Left lung (tissue), 10 donors: ENCODE results near the gene EZR. TPM values are rescaled to one million over a fixed set of nuclear protein-coding genes. Genes with fewer than 3 reads are reported as not detected.

Experiments used
- ATAC-seq: fragments of 200-7000 bp; cut with Tn5 transposase; one replicate; pipeline ENCODE4 v1.9.1; 2020; ENCODE audit warnings: moderate library complexity
- DNase-seq, 4 donors: peaks; one replicate each; pipeline ENCODE4 v3.0.0-alpha.2; 2013 to 2020
- H3K27ac ChIP-seq, 2 donors: fragments of 200-600 bp; sonication (generic) in 1 of 2; one replicate each; pipeline versions ENCODE4 v1.5.0 to v1.8.0; 2020 to 2021
- H3K27me3 ChIP-seq, 2 donors: fragments of 200-600 bp; sonication (generic) in 1 of 2; one replicate each; pipeline versions ENCODE4 v1.5.0 to v1.8.0; 2020 to 2021
- H3K36me3 ChIP-seq, 2 donors: fragments of 200-600 bp; sonication (generic) in 1 of 2; one replicate each; pipeline versions ENCODE4 v1.5.0 to v1.8.0; 2020 to 2021
- H3K4me1 ChIP-seq, 2 donors: fragments of 200-600 bp; one replicate each; pipeline ENCODE4 v1.8.0; 2021
- H3K4me3 ChIP-seq, 2 donors: fragments of 200-600 bp; sonication (generic) in 1 of 2; one replicate each; pipeline versions ENCODE4 v1.5.0 to v1.8.0; 2020 to 2021; ENCODE audit warnings: mild to moderate bottlenecking in 1 of 2
- H3K9me3 ChIP-seq, 2 donors: fragments of 200-600 bp; sonication (generic) in 1 of 2; one replicate each; pipeline versions ENCODE4 v1.5.0 to v1.8.0; 2020 to 2021
- intact Hi-C, 2 donors: fragments of 100-400 bp; cut with DNase I; formaldehyde crosslinking; loops; one replicate each; pipeline versions ENCODE4 v1.11.2 to v1.14.2; 2022
- polyA plus RNA-seq, 6 donors: library from polyadenylated mRNA; unstranded; fragments of 120-200 nt; gene quantifications; one replicate each; pipeline ENCODE4 v1.2.1, GENCODE V29; 2013; ENCODE audit not compliant: insufficient read length in 6 of 6
- total RNA-seq, 2 donors: library from RNA; stranded (reverse); fragmentation: NEBNext Ultra II Directional; extraction: Animal tissue kit (Norgen Biotek cat#: 25700); gene quantifications; one replicate each; pipeline ENCODE4 v1.2.1, GENCODE V29; 2021
- TF ChIP-seq, protein P1 (sequence below), 2 donors: fragments of 200-600 bp; sonication (generic) in 1 of 2; IDR thresholded peaks; one replicate each; pipeline versions ENCODE4 v1.5.0 to v1.8.0; 2021; ENCODE audit warnings: antibody characterized with exemption in 2 of 2
- donor health status: DM: no; HTN: yes; CAD: no.
- donor health status: DM: no; HTN: no; CAD: no.

EZR gene
- total and polyA plus RNA-seq, 8 donors, result 140 to 328 (median 161) TPM

DNA sequence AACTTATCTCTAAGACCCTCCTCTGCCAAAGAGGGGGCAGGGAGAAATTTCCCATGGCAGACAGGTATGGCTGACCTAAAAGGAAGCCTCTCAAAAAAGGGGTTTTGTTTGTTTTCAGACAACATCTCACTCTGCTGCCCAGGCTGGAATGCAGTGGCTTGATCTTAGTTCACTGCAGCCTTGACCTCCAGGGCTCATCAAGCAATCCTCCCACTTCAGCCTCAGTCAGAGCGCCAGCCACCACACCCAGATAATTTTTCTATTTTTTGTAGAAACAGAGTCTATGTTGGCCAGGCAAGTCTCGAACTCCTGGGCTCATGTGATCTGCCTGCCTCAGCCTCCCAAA is 3.8 kb downstream of the EZR start:
- H3K27ac ChIP-seq, result peak overlapping the region; percentile 11 to 98
- H3K9me3 ChIP-seq, result no peaks in the 10 kb centered on the region
- no peak for DNase-seq
- H3K36me3 ChIP-seq, result peaks cover 0 to 13% of the 10 kb centered on the region in 2 donors
- H3K27me3 ChIP-seq, result no peaks in the 10 kb centered on the region
- peaks cover 27 to 70% of the 10 kb centered on the region in 2 donors for H3K4me1 ChIP-seq
- no peak for ATAC-seq
- TF ChIP-seq, protein P1, sequence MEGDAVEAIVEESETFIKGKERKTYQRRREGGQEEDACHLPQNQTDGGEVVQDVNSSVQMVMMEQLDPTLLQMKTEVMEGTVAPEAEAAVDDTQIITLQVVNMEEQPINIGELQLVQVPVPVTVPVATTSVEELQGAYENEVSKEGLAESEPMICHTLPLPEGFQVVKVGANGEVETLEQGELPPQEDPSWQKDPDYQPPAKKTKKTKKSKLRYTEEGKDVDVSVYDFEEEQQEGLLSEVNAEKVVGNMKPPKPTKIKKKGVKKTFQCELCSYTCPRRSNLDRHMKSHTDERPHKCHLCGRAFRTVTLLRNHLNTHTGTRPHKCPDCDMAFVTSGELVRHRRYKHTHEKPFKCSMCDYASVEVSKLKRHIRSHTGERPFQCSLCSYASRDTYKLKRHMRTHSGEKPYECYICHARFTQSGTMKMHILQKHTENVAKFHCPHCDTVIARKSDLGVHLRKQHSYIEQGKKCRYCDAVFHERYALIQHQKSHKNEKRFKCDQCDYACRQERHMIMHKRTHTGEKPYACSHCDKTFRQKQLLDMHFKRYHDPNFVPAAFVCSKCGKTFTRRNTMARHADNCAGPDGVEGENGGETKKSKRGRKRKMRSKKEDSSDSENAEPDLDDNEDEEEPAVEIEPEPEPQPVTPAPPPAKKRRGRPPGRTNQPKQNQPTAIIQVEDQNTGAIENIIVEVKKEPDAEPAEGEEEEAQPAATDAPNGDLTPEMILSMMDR (IDR thresholded peaks at IDR 0.05), result no peak
- intact Hi-C loops, result no loop called here
- H3K4me3 ChIP-seq, result peak overlapping the region; percentile 80 to 86

DNA sequence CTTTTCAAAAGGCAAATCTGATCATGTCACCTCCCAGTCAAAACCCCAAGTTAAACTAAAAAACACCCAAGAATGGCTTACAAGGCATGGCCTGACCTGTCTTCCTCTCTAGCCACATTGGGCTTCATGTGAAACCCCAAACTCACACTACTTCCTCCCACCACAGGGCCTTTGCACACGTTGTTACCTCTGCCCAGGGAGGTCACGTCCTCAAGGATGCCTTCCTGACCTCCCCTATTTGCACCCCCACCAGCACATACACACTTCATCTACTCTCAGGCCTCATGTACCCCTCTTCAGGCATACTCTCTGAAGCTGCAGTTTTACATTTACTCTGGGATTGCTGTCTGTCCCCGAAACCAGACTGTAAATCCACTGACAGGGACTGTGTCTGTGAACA is 6.1 kb downstream of the EZR start:
- ATAC-seq, result no peak
- TF ChIP-seq, protein P1 (IDR thresholded peaks at IDR 0.05), result no peak
- Histone ChIP-seq H3K36me3 (peaks cover 0 to 20% of the 10 kb centered on the region in 2 donors), H3K27ac (no peak overlapping the region), H3K27me3 (no peaks in the 10 kb centered on the region), H3K4me1 (peaks cover 41 to 93% of the 10 kb centered on the region in 2 donors), H3K9me3 (no peaks in the 10 kb centered on the region), H3K4me3 (peak overlapping the region in 1 of 2 donors; percentile 86)
- DNase-seq, result no peak
- intact Hi-C loops, result no loop called here

DNA sequence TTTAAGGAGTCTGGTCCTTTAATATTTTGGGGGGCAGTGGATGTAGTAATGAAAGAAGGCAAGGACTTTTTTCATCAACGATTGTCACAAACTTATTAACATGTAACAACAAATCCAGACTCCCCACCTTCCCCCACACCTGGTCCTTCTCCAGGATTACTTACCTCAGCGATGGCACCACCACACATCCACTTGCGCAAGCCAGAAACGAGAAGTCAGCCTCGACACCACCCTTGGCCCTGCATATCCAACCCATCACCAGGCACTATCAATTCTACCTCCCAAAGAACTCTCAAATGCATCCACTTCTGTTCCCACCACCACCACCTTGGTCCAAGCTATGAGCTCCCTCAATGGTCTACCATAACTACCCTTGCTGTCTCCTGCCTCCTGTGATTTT is 6.6 kb downstream of the EZR start:
- peaks cover 0 to 24% of the 10 kb centered on the region in 2 donors for H3K36me3 ChIP-seq
- TF ChIP-seq, protein P1 (IDR thresholded peaks at IDR 0.05), result no peak
- DNase-seq (no peak), ATAC-seq (no peak)
- peaks cover 41 to 93% of the 10 kb centered on the region in 2 donors for H3K4me1 ChIP-seq
- H3K27ac ChIP-seq, result no peak overlapping the region
- intact Hi-C loops, result no loop called here
- H3K9me3 ChIP-seq, result no peaks in the 10 kb centered on the region
- no peaks in the 10 kb centered on the region for H3K27me3 ChIP-seq
- no peak overlapping the region for H3K4me3 ChIP-seq

DNA sequence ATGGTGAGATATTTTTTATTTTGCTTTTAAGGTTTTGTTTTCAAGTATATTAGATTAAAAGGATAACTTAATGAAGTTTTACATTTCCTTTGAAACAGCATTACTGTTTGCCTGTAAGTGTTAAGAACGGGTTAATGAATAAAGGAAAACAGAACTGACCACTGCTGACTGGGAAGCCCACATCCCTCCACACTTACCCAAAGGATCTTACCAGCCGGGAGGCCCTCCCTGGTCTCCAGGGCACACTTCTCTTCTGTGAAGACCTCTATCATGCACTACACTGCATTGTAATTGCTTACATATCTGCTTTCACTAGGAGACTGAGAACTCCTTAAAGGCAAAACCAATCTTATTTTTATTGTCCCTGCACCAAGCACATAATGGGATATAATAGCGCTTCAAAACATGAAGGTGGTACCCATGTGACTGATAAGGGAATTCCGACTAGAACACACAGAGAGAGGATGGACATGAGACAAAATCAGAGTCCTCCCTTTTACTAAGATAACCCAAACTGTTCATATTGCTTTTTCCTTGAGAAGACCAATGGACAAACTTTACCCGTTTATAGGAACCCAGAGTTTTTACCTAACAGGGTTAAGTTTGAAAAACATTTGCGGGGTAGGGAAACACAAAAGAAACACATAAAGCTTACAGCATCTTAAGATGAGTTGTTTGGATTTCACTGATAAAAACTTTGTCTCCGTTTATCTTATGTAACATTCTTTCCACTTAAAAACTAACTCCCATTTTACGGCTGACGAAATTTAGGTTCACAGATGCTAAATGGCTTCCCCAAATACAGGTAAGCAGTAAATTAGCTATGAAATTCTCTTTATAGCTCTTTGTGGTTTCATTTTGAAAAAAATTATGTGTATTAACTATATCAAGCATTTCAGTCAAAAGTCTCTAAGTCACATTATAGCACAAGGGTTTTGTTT is 8.7 kb downstream of the EZR start:
- peaks cover 34 to 89% of the 10 kb centered on the region in 2 donors for H3K4me1 ChIP-seq
- intact Hi-C loops, result no loop called here
- no peaks in the 10 kb centered on the region for H3K9me3 ChIP-seq
- H3K36me3 ChIP-seq, result peaks cover 0 to 32% of the 10 kb centered on the region in 2 donors
- ATAC-seq, result no peak
- no peak overlapping the region for H3K4me3 ChIP-seq
- H3K27me3 ChIP-seq, result no peaks in the 10 kb centered on the region
- H3K27ac ChIP-seq, result no peak overlapping the region
- TF ChIP-seq, protein P1 (IDR thresholded peaks at IDR 0.05), result no peak
- DNase-seq, result no peak

DNA sequence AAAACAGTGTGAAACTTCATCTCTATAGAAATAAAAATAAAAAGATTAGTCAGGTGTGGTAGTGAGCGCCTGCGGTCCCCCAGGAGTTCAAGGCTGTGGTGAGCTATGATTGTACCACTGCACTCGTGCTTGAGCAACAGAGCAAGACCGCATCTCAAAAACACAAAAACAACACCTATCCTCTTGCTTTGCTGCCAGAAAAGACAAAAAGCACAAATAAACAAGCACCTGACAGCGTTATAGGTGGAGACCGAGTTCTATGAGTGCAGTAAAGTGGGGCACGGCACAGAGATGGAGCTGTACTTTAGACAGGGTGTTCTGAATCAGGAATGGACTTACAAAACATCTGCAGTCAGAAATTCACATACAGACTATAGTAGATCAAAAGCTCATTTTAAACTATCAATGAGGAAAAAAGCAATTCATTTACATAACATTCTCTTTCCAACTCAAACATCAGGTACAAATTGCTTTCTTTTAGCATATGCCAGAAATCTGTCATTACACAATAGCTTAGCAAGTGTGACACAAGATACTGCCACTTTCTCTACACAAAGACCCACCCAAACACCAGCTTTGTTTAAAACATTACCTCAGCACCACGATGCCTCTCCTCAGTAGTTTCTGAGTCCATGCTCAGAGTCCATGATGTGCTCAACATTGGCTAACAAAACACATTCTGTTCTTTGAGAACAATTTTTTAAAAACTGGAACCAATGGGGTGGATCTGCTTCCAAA is 10.1 kb downstream of the EZR start:
- Histone ChIP-seq H3K36me3 (peaks cover 0 to 27% of the 10 kb centered on the region in 2 donors), H3K4me3 (no peak overlapping the region), H3K4me1 (peaks cover 38 to 87% of the 10 kb centered on the region in 2 donors), H3K9me3 (no peaks in the 10 kb centered on the region), H3K27me3 (no peaks in the 10 kb centered on the region), H3K27ac (no peak overlapping the region)
- intact Hi-C loops, result no loop called here
- DNase-seq (no peak), ATAC-seq (no peak)
- TF ChIP-seq, protein P1 (IDR thresholded peaks at IDR 0.05), result no peak
